DMS153 treated with DMSO at 0.1 percent for 48 hours (cell line): ENCODE measurements around the gene EEF1A2.

ENCODE experiments used
- DNase-seq: peaks from one replicate; lab custom pipeline; 2025; ENCODE audit not compliant: unreplicated experiment; lab: John Stamatoyannopoulos, UW

Gene EEF1A2

GRCh38 chr20:63500902-63501817, 2.3 kb upstream of the EEF1A2 start:
- no peak for DNase-seq

- no peak for DNase-seq
These were observed 1.4 kb upstream of the EEF1A2 start for GRCh38 chr20:63500151-63500901.

- DNase-seq, result no peak
These were observed 571 bp upstream of the EEF1A2 start for GRCh38 chr20:63499338-63499969.

GRCh38 chr20:63497946-63498935, 642 bp downstream of the EEF1A2 start:
- no peak for DNase-seq

GRCh38 chr20:63497138-63497945, 1.5 kb downstream of the EEF1A2 start:
- no peak for DNase-seq

- no peak for DNase-seq
These were observed 2.2 kb downstream of the EEF1A2 start for GRCh38 chr20:63496596-63497120.

- DNase-seq, result no peak
These were observed 2.9 kb downstream of the EEF1A2 start for GRCh38 chr20:63495741-63496595.

GRCh38 chr20:63495167-63495720, 3.6 kb downstream of the EEF1A2 start:
- DNase-seq, result no peak

GRCh38 chr20:63494420-63495166, 4.3 kb downstream of the EEF1A2 start:
- no peak for DNase-seq

GRCh38 chr20:63494084-63494419, 4.8 kb downstream of the EEF1A2 start:
- DNase-seq, result no peak

GRCh38 chr20:63493563-63494020, 5.3 kb downstream of the EEF1A2 start:
- no peak for DNase-seq

- no peak for DNase-seq
These were observed 5.9 kb downstream of the EEF1A2 start for GRCh38 chr20:63492982-63493381.

- no peak for DNase-seq
These were observed 6.4 kb downstream of the EEF1A2 start for GRCh38 chr20:63492518-63492917.

- DNase-seq, result no peak
These were observed 7.2 kb downstream of the EEF1A2 start for GRCh38 chr20:63491635-63492230.

GRCh38 chr20:63491078-63491477, 7.8 kb downstream of the EEF1A2 start:
- DNase-seq, result no peak

GRCh38 chr20:63490416-63490815, 8.5 kb downstream of the EEF1A2 start:
- DNase-seq, result no peak
